SK-N-MC (cell line): Measurements from ENCODE around the gene CMSS1.
"Not testable (repeated sequence)": the region's sequence is repeated elsewhere in the genome, so short reads cannot be mapped to it uniquely, and the experiment has no call there.

Experiments
- DNase-seq: peaks from one replicate; pipeline ENCODE4 v3.0.0-alpha.2; 2011; ENCODE audit warnings: low read depth, low spot score
- H3K27ac ChIP-seq: fragments of 200-600 bp; sonication (generic); 2 replicates; pipeline ENCODE4 v1.5.1; 2016; ENCODE audit warnings: mixed run types
- H3K36me3 ChIP-seq: fragments of 200-600 bp; sonication (generic); 2 replicates; pipeline ENCODE4 v1.6.1; 2017; ENCODE audit warnings: antibody characterized with exemption, low read length, mixed read lengths; ENCODE audit not compliant: insufficient read depth
- H3K4me3 ChIP-seq: fragments of 200-600 bp; sonication (generic); 2 replicates; pipeline ENCODE4 v1.5.1; 2016
- H3K9ac ChIP-seq: fragments of 200-600 bp; sonication (generic); 2 replicates; pipeline ENCODE4 v1.8.0; 2017; ENCODE audit warnings: mixed run types, mixed read lengths; ENCODE audit not compliant: insufficient read length
- H3K9me3 ChIP-seq: fragments of 200-600 bp; sonication (generic); 2 replicates; pipeline ENCODE4 v1.6.1; 2017; ENCODE audit warnings: low read depth, mild to moderate bottlenecking, antibody characterized with exemption, low read length, moderate library complexity, mixed read lengths
- EZH2 ChIP-seq: fragments of 200-600 bp; sonication (generic); IDR thresholded peaks from one replicate; pipeline ENCODE4 v1.6.1; 2017; ENCODE audit warnings: antibody characterized with exemption
- FOXP2 ChIP-seq: optimal IDR thresholded peaks from 2 replicates; pipeline ENCODE3; 2011; ENCODE audit warnings: mild to moderate bottlenecking, moderate library complexity; ENCODE audit not compliant: insufficient read depth; ENCODE audit errors: extremely low read length, control extremely low read depth
- POLR2AphosphoS5 ChIP-seq: IDR thresholded peaks from 2 replicates; pipeline ENCODE4 v1.6.1; 2012; ENCODE audit warnings: mild to moderate bottlenecking, low read depth, low read length, borderline replicate concordance

Gene CMSS1

DNA sequence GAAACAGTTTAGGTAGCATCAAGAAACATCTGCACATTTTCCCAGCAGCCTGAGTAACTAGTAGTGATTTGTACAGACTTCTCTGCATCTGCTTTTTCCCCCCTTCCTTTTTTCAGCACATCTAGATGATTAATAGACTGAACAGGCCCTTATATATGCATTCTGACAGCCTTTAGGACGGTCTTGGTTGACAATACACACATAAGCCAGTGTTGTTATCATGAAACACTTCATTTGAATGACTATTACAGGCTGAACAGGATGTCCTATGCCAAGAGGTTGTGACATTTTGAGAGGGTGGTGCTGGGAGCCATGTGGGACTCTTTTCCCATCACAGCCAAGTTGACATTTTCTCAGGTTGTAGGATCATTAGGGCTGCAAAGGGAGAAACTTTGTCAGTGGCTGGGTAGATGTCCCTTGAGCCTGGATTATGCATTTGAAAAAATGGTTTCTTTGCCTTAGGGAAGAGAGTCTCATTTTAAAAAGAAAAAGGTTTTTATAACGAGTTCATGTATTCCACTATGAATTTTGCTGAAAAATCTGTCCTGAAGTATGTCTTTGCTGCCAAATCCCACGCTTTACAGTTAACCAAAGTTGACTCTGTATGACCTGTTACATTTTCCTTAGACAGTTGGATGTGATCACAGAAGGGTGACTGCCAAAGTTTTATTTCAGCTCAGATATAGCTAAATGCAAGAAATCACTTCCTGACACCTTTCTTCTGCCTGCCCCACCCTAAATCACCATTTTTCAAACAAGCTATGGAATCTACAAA is 223.0 kb downstream of the CMSS1 start:
- H3K27ac ChIP-seq = peak overlapping the region; percentile 59; the same call in 1 of the 2 replicates
- TF ChIP-seq EZH2 (no peak), POLR2AphosphoS5 (no peak), FOXP2 (no peak)
- no peak overlapping the region for H3K4me3 ChIP-seq
- DNase-seq = no peak
- H3K9me3 ChIP-seq = no peaks in the 10 kb centered on the region
- no peak overlapping the region for H3K9ac ChIP-seq
- H3K36me3 ChIP-seq = no peaks in the 10 kb centered on the region

DNA sequence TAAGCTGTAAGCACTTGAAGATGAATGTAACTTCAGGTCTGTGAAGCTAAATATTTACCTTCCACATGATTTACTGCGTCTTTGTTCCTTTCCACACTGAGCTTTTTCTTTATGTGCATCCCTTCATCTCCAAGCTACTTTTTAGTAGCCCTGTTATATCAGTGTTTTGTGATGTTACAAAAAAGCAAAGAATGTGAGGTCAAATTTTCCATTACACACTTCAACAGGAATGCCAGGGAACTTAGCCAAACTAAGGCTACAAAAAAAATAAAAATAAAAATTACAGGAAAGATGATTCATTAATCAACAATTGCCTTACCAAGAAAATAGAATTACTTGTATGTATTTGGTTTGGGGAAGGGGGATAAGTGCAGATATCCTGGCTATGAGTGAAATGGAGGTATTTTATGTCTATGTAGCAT is 223.7 kb downstream of the CMSS1 start:
- Histone ChIP-seq H3K9me3 (no peaks in the 10 kb centered on the region), H3K9ac (no peak overlapping the region), H3K4me3 (no peak overlapping the region), H3K36me3 (no peaks in the 10 kb centered on the region), H3K27ac (peak overlapping the region; percentile 59; the same call in 1 of the 2 replicates)
- DNase-seq = peak; percentile 28
- TF ChIP-seq EZH2 = no peak

DNA sequence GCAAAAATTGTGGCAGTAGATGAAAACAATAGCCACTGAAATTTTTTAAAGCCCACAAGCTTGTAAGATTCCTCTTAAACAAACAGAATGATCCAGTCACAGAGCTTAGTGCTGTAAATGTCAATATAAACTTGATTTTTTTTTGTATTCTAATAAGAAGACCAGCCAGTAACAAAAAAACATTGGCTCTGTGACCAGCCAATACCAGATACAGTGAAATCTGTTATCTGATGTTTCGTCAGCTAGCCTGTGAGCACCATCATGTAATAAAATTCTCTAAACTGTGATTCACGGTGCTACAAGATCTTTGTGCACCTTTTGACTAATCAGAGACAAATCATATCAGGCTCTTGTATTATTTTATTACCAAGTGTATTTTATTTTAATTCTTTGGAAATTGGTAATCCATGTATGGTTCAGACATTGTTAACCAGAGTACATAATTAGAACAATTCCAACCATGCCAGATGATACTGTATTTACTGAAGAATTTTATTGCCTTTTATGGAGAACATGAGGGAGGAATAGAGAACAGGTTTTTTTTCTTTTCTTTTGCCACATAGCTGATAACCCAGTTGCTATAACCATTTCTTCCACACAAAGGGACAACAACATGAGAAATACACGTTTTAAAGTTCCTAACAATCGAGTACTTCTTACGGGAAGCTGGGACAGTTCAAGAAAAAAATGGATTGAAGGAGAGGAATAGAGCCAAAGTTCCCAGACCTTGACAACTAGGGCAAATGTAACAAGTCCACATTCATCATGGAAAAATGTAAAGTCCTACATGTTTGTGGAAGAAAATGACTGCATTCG is 224.7 kb downstream of the CMSS1 start:
- DNase-seq = no peak
- Histone ChIP-seq H3K9me3 (no peaks in the 10 kb centered on the region), H3K4me3 (no peak overlapping the region), H3K27ac (no peak overlapping the region), H3K9ac (no peak overlapping the region), H3K36me3 (no peaks in the 10 kb centered on the region)
- TF ChIP-seq FOXP2 (no peak), EZH2 (no peak), POLR2AphosphoS5 (no peak)

DNA sequence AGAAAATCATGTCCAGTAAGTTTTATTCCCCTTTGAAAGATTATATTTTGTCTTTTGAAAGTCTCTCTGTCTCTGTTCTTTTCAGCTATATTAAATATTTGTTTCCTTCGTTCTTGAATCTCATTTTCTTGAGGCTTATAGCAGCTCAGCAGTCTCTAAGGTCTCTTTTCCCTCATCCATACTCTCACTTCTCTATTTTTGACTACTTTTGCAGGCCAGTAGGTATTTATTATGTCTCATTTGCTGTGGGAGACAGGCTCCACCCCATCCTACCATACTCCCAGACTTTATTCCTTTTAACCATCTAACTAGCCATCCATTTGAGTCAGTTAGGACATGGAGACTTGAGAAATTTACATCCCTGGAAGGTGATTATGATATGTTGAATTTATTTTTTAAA is 225.6 kb downstream of the CMSS1 start:
- Histone ChIP-seq H3K9ac (no peak overlapping the region), H3K27ac (no peak overlapping the region), H3K4me3 (no peak overlapping the region), H3K36me3 (no peaks in the 10 kb centered on the region), H3K9me3 (no peaks in the 10 kb centered on the region)
- TF ChIP-seq EZH2 = no peak
- no peak for TF ChIP-seq FOXP2
- TF ChIP-seq POLR2AphosphoS5 = no peak
- DNase-seq = no peak

GRCh38 chr3:100044369-100044768 is 226.7 kb downstream of the CMSS1 start:
- no peak for DNase-seq
- Histone ChIP-seq H3K9ac (no peak overlapping the region), H3K27ac (no peak overlapping the region), H3K9me3 (no peaks in the 10 kb centered on the region), H3K36me3 (no peaks in the 10 kb centered on the region), H3K4me3 (no peak overlapping the region)
- no peak for TF ChIP-seq EZH2

DNA sequence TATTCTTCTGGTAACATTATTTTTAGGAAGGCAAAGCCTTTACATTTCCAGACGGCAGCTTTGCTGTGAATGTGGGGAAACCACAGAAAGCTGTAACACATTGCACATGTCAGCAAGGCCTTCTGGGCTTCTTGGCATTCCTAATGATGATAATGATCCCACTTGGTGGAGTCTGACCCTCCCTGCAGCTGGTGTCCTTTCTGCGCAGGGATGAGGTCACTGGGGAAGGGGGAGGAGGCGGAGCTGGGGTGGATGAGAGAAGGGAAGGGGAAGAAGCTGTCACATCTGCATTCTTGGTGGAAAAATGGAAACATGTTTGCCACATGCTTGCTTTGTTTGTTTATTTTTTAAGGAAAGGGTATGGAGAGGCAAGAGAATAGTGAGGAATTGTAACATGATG is 228.0 kb downstream of the CMSS1 start:
- Histone ChIP-seq H3K9me3 (no peaks in the 10 kb centered on the region), H3K9ac (no peak overlapping the region), H3K4me3 (no peak overlapping the region), H3K36me3 (no peaks in the 10 kb centered on the region), H3K27ac (no peak overlapping the region)
- TF ChIP-seq EZH2 (no peak), FOXP2 (no peak), POLR2AphosphoS5 (no peak)
- no peak for DNase-seq

GRCh38 chr3:100046986-100047385 is 229.3 kb downstream of the CMSS1 start:
- no peaks in the 10 kb centered on the region for H3K36me3 ChIP-seq
- no peak for TF ChIP-seq POLR2AphosphoS5
- no peak for TF ChIP-seq EZH2
- no peak for TF ChIP-seq FOXP2
- H3K27ac ChIP-seq = no peak overlapping the region
- DNase-seq = no peak
- H3K4me3 ChIP-seq = no peak overlapping the region
- no peaks in the 10 kb centered on the region for H3K9me3 ChIP-seq
- no peak overlapping the region for H3K9ac ChIP-seq

- Histone ChIP-seq H3K9me3 (no peaks in the 10 kb centered on the region), H3K27ac (no peak overlapping the region), H3K36me3 (no peaks in the 10 kb centered on the region), H3K4me3 (no peak overlapping the region), H3K9ac (no peak overlapping the region)
- TF ChIP-seq FOXP2 = no peak
- TF ChIP-seq EZH2 = no peak
- no peak for TF ChIP-seq POLR2AphosphoS5
- no peak for DNase-seq
Observed at GRCh38 chr3:100047455-100048141, 229.9 kb downstream of the CMSS1 start.

- Histone ChIP-seq H3K27ac (no peak overlapping the region), H3K36me3 (no peaks in the 10 kb centered on the region), H3K9ac (no peak overlapping the region), H3K4me3 (no peak overlapping the region), H3K9me3 (no peaks in the 10 kb centered on the region)
- DNase-seq = no peak
- TF ChIP-seq POLR2AphosphoS5 (no peak), FOXP2 (no peak), EZH2 (no peak)
Observed at GRCh38 chr3:100048248-100048647, 230.6 kb downstream of the CMSS1 start.

GRCh38 chr3:100051513-100051912 is 233.9 kb downstream of the CMSS1 start:
- H3K4me3 ChIP-seq, H3K36me3 ChIP-seq, H3K9ac ChIP-seq, H3K9me3 ChIP-seq, H3K27ac ChIP-seq, DNase-seq: not testable (repeated sequence)
